Measurements from ENCODE around the gene LCP2. TPM values are rescaled to one million over a fixed set of nuclear protein-coding genes. Genes with fewer than 3 reads are reported as not detected.

The LCP2 gene
- total and polyA plus RNA-seq, 7 experiments from 2014 or later: 189 to 414 (median 295) TPM

Other genes with a start within 250 kb of the LCP2 start
- under 1 TPM in 2 of 5 experiments, not detected in 3; 0.13 to 0.29 TPM for gene FOXI1, start 191.9 kb downstream of the LCP2 start, total RNA-seq
- gene FOXI1, start 191.9 kb downstream of the LCP2 start, polyA plus RNA-seq: not detected
- gene C5orf58, start 64.8 kb downstream of the LCP2 start, total RNA-seq: not detected
- gene C5orf58, start 64.8 kb downstream of the LCP2 start, polyA plus RNA-seq: 1 to 10 TPM; 1.6 to 2.0 TPM
- gene KCNMB1, start 91.6 kb upstream of the LCP2 start, total RNA-seq: 1 to 10 TPM in 1 of 5 experiments, under 1 TPM in 1, not detected in 3; 0.48 to 5.6 TPM
- gene KCNMB1, start 91.6 kb upstream of the LCP2 start, polyA plus RNA-seq: not detected
- not detected for gene KCNIP1, start 206.2 kb upstream of the LCP2 start, total RNA-seq
- gene KCNIP1, start 206.2 kb upstream of the LCP2 start, polyA plus RNA-seq: not detected